ENCODE data around the gene HOXC12. TPM values are rescaled to one million over a fixed set of nuclear protein-coding genes. Genes with fewer than 3 reads are reported as not detected.
A peak's percentile ranks its signal among the peaks of the same experiment; 100 is the strongest.

The HOXC12 gene
- total RNA-seq, 1 donor from 2014 or later, result not detected

GRCh38 chr12:54008260-54008552 is 53.5 kb downstream of the HOXC12 start:
- H3K9me3 Mint-ChIP-seq (ENCODE audit: unreplicated experiment), result peaks cover 10% of the 10 kb centered on the region
- H3K27me3 ChIP-seq (ENCODE audit: insufficient read depth, low read length), result peaks cover 90% of the 10 kb centered on the region
- no peaks in the 10 kb centered on the region for H3K79me2 ChIP-seq (ENCODE audit: insufficient read depth, low read length)

More at GRCh38 chr12:54008260-54008552, 53.5 kb downstream of the HOXC12 start:
- Histone ChIP-seq H3K9me3 (ENCODE audit: insufficient read depth, low read depth, low read length) (no peaks in the 10 kb centered on the region), H3K4me2 (ENCODE audit: low read length) (no peak overlapping the region), H2AFZ (ENCODE audit: low read depth, low read length) (no peak overlapping the region), H4K20me1 (ENCODE audit: insufficient read depth, low read length) (no peaks in the 10 kb centered on the region), H3K36me3 (ENCODE audit: insufficient read depth, low read length) (no peaks in the 10 kb centered on the region), H3K4me1 (ENCODE audit: insufficient read depth, low read length) (peaks cover 5% of the 10 kb centered on the region), H3K27ac (ENCODE audit: low read depth, low read length) (no peak overlapping the region), H3K9ac (ENCODE audit: low read length) (no peak overlapping the region), H3K4me3 (ENCODE audit: insufficient read depth, low read depth, low read length) (no peak overlapping the region)
- Mint-ChIP-seq H3K4me3 (ENCODE audit: unreplicated experiment) (no peak overlapping the region), H3K27ac (ENCODE audit: unreplicated experiment) (no peak overlapping the region), H3K4me1 (ENCODE audit: low read depth, unreplicated experiment) (no peaks in the 10 kb centered on the region), H3K27me3 (ENCODE audit: low read depth, unreplicated experiment) (peaks cover 90% of the 10 kb centered on the region), H3K36me3 (ENCODE audit: low read depth, unreplicated experiment) (peaks cover 2% of the 10 kb centered on the region)
- DNase-seq (ENCODE audit: low read depth) (no peak), FAIRE-seq (no peak)
- no peak for TF ChIP-seq CTCF (IDR thresholded peaks at IDR 0.05; ENCODE audit: insufficient read depth, low read depth, low read length)
- TF ChIP-seq EZH2 (IDR thresholded peaks at IDR 0.05; ENCODE audit: insufficient read depth, low read length), result no peak

Small RNA genes lying within 50 kb of the gene (microRNA-seq; reads per million reads assigned to microRNA genes)
- 52.3 reads per million, percentile 58 among the genes with 10 or more reads in this experiment for gene MIR196A2

Other genes with a start within 250 kb of the HOXC12 start
- 85.2 and 102 TPM in 2 replicates for gene CALCOCO1, start 227.5 kb upstream of the HOXC12 start, total RNA-seq
- gene CISTR, start 202.9 kb upstream of the HOXC12 start, total RNA-seq, result not detected in 2 replicates
- not detected in 2 replicates for gene HOXC13, start 16.1 kb upstream of the HOXC12 start, total RNA-seq
- not detected in 2 replicates for gene HOXC11, start 18.2 kb downstream of the HOXC12 start, total RNA-seq
- gene HOTAIR, start 20.1 kb downstream of the HOXC12 start, total RNA-seq, result not detected in 2 replicates
- not detected in 2 replicates for gene HOXC10, start 30.2 kb downstream of the HOXC12 start, total RNA-seq
- gene HOXC9, start 45.3 kb downstream of the HOXC12 start, total RNA-seq, result not detected in 2 replicates
- gene HOXC8, start 54.1 kb downstream of the HOXC12 start, total RNA-seq, result not detected in 2 replicates
- not detected in 2 replicates for gene HOXC6, start 73.5 kb downstream of the HOXC12 start, total RNA-seq
- not detected in 2 replicates for gene HOXC5, start 78.1 kb downstream of the HOXC12 start, total RNA-seq
- not detected in 2 replicates for gene HOXC4, start 98.9 kb downstream of the HOXC12 start, total RNA-seq
- gene SMUG1, start 234.1 kb downstream of the HOXC12 start, total RNA-seq, result 22.4 and 23.8 TPM in 2 replicates

All from astrocyte (in vitro differentiated cells and primary cell).